Cortex of kidney (tissue), 1 donor: ENCODE results near the gene CEP295NL.
"Not testable (repeated sequence)": the region's sequence is repeated elsewhere in the genome, so short reads cannot be mapped to it uniquely, and the experiment has no call there.

Experiments used
- DNase-seq: peaks from one replicate; lab custom pipeline; 2025; lab: John Stamatoyannopoulos, UW

Gene CEP295NL

GRCh38 chr17:78903101-78903779 lies at the start of gene CEP295NL:
Gene CEP295NL, minus strand, starts transcription at chr17:78903201. Its CDS starts 1,373 bp downstream, at chr17:78901828.
- DNase-seq, result no peak

- DNase-seq, result no peak
Observed at GRCh38 chr17:78952706-78953105, 49.7 kb upstream of the CEP295NL start.

GRCh38 chr17:78951967-78952551 lies 49.1 kb upstream of the CEP295NL start:
- no peak for DNase-seq

GRCh38 chr17:78950870-78951269 lies 47.9 kb upstream of the CEP295NL start:
- no peak for DNase-seq

GRCh38 chr17:78947235-78948149 lies 44.5 kb upstream of the CEP295NL start:
- DNase-seq, result no peak

- DNase-seq, result no peak
Observed at GRCh38 chr17:78946631-78947030, 43.6 kb upstream of the CEP295NL start.

- DNase-seq, result no peak
Observed at GRCh38 chr17:78946131-78946530, 43.1 kb upstream of the CEP295NL start.

- not testable (repeated sequence) for DNase-seq
Observed at GRCh38 chr17:78945455-78945854, 42.5 kb upstream of the CEP295NL start.

GRCh38 chr17:78944956-78945355 lies 42.0 kb upstream of the CEP295NL start:
- no peak for DNase-seq

GRCh38 chr17:78944026-78944425 lies 41.0 kb upstream of the CEP295NL start:
- no peak for DNase-seq

GRCh38 chr17:78940708-78941107 lies 37.7 kb upstream of the CEP295NL start:
- no peak for DNase-seq

GRCh38 chr17:78940258-78940657 lies 37.3 kb upstream of the CEP295NL start:
- DNase-seq, result no peak

- DNase-seq, result no peak
Observed at GRCh38 chr17:78939615-78940014, 36.6 kb upstream of the CEP295NL start.

- DNase-seq, result no peak
Observed at GRCh38 chr17:78937561-78937960, 34.6 kb upstream of the CEP295NL start.

- no peak for DNase-seq
Observed at GRCh38 chr17:78935419-78936323, 32.7 kb upstream of the CEP295NL start.

- DNase-seq, result no peak
Observed at GRCh38 chr17:78934681-78935418, 31.8 kb upstream of the CEP295NL start.

GRCh38 chr17:78933959-78934568 lies 31.1 kb upstream of the CEP295NL start:
- DNase-seq, result no peak

- DNase-seq, result no peak
Observed at GRCh38 chr17:78933025-78933958, 30.3 kb upstream of the CEP295NL start.
